ENCODE results near the gene CCDC93.

DNA sequence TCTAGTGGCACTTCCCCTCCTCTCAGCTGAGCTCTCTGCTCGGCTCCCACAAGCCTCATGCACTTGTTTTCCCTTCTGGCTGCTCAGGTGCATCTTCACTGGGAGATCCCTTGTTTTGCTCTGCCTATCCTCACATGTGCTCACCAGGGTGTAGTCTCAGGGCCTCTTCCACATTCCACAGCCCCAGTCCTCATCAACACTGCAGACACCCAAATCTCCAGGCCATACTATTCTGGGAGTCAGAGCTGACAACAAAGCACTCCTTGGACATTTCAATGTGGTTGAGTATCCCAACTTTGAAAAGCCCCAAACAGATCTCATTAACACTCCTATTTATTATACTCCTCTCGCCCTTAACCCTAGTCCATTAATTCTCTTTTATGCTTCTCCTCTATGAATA is 71.3 kb downstream of the CCDC93 start:
- TF ChIP-seq, protein P1, sequence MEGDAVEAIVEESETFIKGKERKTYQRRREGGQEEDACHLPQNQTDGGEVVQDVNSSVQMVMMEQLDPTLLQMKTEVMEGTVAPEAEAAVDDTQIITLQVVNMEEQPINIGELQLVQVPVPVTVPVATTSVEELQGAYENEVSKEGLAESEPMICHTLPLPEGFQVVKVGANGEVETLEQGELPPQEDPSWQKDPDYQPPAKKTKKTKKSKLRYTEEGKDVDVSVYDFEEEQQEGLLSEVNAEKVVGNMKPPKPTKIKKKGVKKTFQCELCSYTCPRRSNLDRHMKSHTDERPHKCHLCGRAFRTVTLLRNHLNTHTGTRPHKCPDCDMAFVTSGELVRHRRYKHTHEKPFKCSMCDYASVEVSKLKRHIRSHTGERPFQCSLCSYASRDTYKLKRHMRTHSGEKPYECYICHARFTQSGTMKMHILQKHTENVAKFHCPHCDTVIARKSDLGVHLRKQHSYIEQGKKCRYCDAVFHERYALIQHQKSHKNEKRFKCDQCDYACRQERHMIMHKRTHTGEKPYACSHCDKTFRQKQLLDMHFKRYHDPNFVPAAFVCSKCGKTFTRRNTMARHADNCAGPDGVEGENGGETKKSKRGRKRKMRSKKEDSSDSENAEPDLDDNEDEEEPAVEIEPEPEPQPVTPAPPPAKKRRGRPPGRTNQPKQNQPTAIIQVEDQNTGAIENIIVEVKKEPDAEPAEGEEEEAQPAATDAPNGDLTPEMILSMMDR (IDR thresholded peaks at IDR 0.05 in 2 of 3, conservative IDR thresholded peaks at IDR 0.05 in 1 of 3; ENCODE audit: borderline replicate concordance in 1 of 3, insufficient read depth in 1 of 3, low read depth in 2 of 3, low read length in 2 of 3) = no peak
- no peak for TF ChIP-seq POLR2AphosphoS5 (IDR thresholded peaks at IDR 0.05; ENCODE audit: low read depth, low read length)
- no peak for TF ChIP-seq POLR2A (IDR thresholded peaks at IDR 0.05; ENCODE audit: borderline replicate concordance, extremely low read depth, insufficient read depth, insufficient read length)
